ENCODE measurements around the gene ANO8.

The ANO8 gene

GRCh38 chr19:17346109-17346671 lies 11.5 kb upstream of the ANO8 start:
- no peak for DNase-seq (ENCODE audit: low read depth)

- DNase-seq (ENCODE audit: low read depth): no peak
Measured at GRCh38 chr19:17341845-17342244, 7.2 kb upstream of the ANO8 start.

GRCh38 chr19:17341386-17341785 lies 6.7 kb upstream of the ANO8 start:
- DNase-seq (ENCODE audit: low read depth): no peak

DNA sequence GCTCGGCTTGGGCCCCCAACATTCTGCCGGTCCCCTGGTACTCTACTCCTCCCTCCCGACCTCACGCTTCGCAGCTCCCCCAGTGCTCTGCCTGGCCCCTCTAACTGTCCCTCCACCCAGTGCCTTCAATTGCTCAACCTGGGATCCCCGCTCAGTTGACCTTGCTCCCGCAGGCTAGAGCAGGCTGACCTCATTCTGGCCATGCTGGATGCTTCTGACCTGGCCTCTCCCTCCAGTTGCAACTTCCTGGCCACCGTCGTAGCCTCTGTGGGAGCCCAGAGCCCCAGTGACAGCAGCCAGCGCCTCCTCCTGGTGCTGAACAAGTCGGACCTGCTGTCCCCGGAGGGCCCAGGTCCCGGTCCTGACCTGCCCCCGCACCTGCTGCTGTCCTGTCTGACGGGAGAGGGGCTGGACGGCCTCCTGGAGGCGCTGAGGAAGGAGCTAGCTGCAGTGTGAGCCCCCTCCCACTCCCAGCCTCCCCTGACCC lies 6.3 kb upstream of the ANO8 start:
- no peak for DNase-seq (ENCODE audit: low read depth)

- DNase-seq (ENCODE audit: low read depth): no peak
Measured at GRCh38 chr19:17340302-17340870, 5.7 kb upstream of the ANO8 start.

- no peak for DNase-seq (ENCODE audit: low read depth)
Measured at GRCh38 chr19:17339088-17339741, 4.6 kb upstream of the ANO8 start.

GRCh38 chr19:17338433-17339078 lies 3.9 kb upstream of the ANO8 start:
- no peak for DNase-seq (ENCODE audit: low read depth)

DNA sequence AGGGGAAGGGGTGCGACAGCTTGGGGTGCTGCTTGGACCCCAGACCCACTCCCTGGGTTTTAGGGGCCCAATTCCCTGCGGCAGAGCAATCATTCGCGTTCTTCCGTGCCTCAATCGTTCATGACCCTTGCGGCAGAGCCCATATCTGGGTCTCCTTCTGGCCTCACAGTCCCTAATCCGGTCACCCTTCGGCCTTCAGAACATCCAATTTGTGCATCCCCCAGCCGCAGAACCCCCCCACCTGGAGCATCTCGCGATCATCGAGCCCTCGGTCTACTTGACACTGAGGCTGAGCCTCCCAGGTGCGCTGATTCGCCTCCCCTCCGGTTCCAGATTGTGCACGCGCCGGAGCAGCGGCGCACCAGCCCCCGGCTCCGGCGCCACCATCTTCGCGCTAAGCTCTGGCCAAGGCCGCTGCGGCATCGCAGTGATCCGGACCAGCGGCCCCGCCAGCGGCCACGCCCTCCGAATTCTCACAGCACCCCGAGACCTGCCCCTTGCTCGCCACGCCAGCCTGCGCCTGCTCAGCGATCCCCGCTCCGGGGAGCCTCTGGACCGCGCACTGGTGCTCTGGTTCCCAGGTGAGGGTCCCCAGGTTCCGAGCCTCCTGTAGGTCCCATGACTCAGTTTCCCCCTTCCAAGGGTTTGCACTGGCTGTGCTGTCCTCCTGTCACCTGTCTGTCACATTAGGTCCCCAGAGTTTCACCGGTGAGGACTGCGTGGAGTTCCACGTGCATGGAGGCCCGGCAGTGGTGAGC lies 3.2 kb upstream of the ANO8 start:
- no peak for DNase-seq (ENCODE audit: low read depth)

GRCh38 chr19:17336872-17337674 lies 2.4 kb upstream of the ANO8 start, which contains the start of gene GTPBP3:
Gene GTPBP3 (plus strand): TSS chr19:17337553. CDS start chr19:17337612, 59 bp downstream.
- peak; percentile 96 for DNase-seq (ENCODE audit: low read depth)

DNA sequence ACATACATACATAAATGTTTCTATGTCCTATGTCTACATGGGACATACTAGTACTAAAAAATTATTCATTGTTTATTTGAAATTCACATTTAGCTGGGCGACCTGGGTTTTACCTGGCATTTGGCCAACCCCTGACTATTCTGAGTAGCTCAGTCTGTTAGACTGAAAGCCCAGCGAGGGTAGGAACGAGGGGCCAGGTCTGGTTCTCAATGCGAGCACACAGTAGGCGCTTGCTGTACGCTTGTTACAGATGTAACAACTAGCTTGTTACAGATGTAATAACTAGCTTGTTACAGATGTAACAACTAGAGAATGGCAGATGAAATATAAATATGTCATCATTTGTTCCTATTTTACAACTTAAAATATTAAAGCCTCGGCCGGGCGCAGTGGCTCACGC lies 920 bp upstream of the ANO8 start:
- no peak for DNase-seq (ENCODE audit: low read depth)

DNA sequence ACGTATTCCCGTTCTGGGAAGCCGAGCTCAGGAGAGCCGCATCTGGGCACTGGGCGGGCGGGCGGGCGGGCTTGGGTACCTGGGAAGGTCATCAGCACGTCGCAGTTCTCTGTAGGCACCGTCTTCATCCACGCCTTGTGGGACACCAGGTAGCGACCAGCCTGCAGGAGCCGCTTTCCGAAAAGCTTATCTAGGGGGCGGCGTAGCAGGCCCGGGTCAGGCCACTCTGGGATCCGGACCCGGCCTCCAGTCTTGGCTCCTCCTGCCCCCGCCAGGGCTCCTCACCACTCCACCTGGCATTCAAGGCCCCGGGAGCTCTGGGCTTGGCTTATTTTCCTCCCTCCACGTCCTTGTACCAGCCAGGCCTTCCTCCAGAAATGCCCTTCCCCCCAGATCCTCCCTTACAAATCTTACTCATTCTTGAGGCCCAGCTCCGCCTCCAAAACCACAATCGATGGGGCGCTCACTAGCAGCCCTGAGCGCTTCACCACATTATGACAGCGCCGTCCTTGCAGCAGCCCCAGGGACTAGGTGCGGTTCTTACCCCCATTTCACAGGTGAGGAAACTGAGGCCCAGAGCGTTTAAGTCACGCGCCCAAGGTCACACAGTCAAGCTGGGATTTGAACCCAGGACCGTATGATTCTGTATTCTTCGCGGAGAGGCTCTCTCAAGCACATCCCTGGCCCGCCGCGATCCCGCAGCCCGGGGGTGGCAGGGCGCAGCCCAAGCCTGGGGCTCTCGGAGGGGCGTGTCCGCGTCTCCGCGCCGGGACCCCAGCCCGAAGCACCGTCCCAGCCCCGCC lies 843 bp downstream of the ANO8 start:
- no peak for DNase-seq (ENCODE audit: low read depth)

- no peak for DNase-seq (ENCODE audit: low read depth)
Measured at GRCh38 chr19:17332677-17333581, 1.7 kb downstream of the ANO8 start.

GRCh38 chr19:17332360-17332676 lies 2.3 kb downstream of the ANO8 start:
- DNase-seq (ENCODE audit: low read depth): no peak

DNA sequence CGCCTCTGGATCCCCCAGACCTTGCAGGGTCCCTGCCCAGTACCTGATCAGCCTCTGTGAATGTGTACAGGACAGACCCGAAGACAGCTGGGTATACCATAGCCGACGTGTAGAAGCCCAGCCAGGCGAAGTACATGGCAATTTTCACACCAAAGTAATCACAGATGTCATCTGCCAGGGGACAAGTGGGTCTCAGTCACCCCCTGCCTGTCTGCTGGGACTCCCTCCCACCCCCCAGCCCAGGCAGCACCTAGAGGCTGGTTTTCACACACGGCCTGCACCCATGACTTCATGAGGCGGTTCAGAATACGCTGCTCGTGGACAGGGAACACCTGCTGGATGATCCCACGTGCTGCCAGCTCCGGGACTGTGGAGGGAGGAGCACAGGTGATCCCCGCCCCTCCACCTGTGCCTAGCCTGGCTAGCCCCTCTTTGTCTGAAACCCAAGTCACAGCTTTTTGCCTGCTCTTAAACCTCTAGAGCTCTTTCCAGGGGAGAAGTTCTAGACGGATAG lies 3.6 kb downstream of the ANO8 start:
- no peak for DNase-seq (ENCODE audit: low read depth)

DNA sequence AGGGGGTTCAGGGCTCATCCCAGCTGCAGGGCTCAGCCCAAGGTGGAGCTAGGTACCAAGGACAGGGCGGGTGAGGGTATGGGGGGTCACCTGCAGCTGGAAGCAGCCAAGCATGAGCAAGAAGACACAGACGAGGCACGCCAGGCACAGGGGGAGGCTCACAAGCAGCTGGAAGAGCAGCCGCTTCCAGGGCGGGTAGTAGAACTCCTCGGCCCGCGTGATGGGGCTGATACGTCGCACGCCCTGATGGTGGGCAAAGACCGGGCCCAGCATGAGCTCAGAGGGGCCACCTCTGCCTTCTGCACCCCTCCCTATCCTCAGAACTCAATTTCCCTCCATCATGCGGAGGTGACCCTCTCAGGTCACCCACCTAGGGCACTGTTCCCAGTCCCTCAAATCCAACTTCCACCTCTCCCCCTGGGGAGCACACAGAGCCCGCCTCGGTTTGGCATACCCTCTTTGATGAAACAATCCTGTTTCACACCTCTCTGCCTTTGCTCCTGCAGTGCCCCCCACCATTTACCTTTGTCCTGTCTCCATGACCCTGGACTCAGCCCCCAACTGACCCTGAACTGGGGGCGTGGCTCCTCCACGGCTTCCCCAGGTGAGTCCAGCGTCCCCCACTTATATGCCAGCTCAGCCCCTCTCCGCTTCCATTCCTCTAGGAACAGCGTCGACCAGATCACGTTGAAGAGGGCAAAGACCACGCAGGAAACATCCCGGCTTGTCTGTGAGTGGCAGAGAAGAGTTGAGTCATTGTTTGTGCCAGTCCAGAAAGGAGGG lies 4.2 kb downstream of the ANO8 start:
- no peak for DNase-seq (ENCODE audit: low read depth)

DNA sequence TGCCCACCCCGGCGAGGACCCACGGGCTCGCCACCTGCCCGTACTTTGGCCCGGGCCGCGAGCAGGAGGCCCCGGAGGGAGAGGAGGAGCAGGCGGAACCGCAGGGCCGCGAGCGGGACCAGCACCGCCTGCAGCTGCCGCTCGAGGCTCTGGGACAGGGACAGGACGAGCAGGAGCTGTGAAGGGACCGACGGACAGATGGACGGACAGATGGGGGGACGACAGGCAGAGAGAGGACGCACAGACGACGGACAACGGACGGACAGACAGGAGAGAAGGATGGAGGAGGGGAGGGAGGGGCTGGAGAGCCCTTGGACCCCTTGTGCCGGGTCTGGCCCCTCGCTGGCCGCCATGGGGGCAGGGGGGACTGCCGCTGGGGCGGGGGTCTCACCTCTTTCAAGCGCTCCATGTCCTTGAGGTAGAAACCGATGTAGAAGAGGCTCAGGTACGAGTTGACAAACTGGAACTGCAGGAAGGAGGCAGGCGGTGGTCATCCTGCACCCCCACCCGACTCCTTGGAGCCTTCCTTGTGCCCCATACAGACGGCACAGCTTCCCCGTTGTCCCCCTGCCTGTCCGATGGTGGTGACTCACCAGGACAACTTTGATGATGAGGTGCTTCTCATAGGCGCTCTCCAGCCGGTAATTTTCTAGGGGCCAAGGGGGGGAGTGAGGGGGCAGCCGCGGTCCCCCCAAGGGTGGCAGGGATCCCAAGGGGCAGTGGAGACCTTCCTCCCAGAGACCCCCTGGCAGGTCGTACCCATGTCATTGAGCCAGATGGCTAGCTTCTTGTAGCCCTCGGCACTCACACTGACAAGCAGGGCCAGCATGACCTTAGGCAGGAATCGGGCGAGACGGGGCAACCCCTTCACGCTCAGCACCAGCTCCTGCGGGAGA lies 5.0 kb downstream of the ANO8 start:
- no peak for DNase-seq (ENCODE audit: low read depth)

GRCh38 chr19:17328517-17329365 lies 5.9 kb downstream of the ANO8 start:
- DNase-seq (ENCODE audit: low read depth): no peak
